Stimulated activated CD4-positive, alpha-beta T cell treated with anti-CD3 and anti-CD28 coated beads, Interleukin-15, amount 100 ng/mL, for 48 hours (primary cell): ENCODE data around the gene GPD2.

Source experiments
- DNase-seq, 2 donors: peaks; one replicate each; pipeline ENCODE4 v3.0.0-alpha.2; 2020; ENCODE audit warnings: low read depth in 2 of 2

GPD2 gene

GRCh38 chr2:156435718-156436496 lies at the start of gene GPD2:
TSS of gene GPD2 (plus strand) at chr2:156436379. CDS start at chr2:156476106, 39,727 bp downstream.
- DNase-seq, result peak; percentile 25 to 35

DNA sequence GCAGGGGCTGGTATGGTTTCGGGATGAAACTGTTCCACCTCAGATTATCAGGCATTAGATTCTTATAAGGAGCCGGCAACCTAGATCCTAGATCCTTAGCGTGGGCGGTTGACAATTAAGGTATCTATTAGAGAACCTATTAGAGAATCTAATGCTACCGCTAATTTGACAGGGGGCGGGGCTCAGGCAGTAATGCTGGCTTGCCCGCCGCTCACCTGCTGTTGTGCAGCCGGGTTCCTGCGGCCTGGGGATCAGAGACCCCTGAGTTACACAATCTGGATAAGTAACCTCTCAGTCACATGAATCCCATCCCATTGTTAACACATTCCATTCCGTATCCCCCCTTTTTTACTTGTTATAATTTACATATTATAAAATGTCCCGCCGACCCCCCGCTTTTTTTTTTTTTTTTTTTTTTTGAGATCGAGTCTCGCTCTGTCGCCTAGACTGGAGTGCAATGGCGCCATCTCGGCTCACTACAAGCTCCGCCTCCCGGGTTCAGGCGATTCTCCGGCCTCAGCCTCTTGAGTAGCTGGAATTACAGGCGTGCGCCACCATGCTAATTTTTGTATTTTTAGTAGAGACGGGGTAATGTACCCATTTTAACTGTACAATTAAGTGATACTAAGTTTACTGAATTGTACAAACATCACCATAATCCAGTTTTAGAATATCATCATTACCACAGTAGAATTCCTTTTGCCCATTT lies 42.0 kb upstream of the GPD2 start:
- no peak for DNase-seq

GRCh38 chr2:156396126-156396525 lies 40.1 kb upstream of the GPD2 start:
- DNase-seq, result no peak

DNA sequence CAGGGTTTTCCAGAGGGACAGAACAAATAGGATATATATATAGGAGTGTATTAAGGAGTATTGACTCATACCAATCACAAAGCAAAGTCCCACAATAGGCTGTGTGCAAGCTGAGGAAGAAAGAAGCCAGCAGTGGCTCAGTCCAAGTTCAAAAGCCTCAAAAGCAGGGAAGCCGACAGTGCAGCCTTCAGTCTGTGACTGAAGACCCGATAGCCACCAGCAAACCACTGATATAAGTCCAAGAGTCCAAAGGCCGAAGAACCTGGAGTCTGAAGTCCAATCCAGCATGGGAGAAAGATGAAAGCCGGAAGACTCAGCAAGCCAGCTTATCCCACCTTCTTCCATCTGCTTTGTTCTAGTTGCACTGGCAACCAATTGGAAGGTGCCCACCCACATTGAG lies 39.0 kb upstream of the GPD2 start:
- DNase-seq, result no peak

DNA sequence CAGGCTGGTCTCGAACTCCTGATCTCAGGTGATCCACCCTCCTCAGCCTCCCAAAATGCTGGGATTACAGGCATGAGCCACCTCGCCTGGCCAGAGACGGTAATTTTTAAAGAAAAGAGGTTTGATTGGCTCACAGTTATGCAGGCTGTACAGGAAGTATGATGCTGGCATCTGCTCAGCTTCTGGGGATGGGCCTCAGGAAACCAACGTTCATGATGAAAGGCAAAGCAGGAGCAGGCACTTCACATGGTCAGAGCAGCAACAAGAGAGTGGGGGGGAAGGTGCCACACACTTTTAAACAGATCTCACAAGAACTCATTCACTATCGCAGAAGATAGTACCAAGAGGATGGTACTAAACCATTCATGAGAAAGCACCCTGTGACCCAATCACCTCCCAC lies 38.0 kb upstream of the GPD2 start:
- DNase-seq, result no peak

DNA sequence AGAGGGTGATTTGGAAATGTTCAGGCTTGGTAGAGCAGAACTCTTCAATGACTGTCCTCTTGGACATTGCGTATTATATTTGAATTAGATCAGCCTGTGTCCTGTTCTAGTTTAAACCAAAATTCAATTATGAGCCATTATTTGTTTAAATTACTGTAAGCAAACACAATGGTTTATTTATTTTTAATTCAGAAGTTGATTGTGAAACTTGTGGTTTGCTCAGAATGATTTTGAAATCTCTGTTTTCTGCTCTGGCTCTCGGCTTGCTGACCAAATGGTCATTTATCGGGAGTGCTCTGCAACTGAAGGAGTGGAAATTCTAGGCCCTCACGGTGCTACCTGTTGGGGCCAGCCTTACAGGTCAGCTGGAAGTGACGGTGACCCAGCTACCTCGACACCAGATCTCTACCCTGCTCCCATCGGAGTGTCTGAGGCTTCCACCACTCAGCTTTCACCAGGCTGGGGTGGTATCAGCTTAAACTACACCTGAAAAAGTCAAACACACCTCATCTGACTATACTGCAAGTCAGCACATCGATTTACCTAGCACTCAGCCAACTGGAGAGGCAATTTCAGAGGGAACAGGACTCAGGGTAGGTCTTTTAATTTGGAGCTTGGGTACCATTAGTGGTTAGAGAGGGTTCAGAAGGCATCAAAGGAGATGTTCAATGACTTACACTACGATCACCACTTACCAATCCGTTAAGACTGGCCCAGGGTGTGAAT lies 36.8 kb upstream of the GPD2 start:
- DNase-seq, result no peak

DNA sequence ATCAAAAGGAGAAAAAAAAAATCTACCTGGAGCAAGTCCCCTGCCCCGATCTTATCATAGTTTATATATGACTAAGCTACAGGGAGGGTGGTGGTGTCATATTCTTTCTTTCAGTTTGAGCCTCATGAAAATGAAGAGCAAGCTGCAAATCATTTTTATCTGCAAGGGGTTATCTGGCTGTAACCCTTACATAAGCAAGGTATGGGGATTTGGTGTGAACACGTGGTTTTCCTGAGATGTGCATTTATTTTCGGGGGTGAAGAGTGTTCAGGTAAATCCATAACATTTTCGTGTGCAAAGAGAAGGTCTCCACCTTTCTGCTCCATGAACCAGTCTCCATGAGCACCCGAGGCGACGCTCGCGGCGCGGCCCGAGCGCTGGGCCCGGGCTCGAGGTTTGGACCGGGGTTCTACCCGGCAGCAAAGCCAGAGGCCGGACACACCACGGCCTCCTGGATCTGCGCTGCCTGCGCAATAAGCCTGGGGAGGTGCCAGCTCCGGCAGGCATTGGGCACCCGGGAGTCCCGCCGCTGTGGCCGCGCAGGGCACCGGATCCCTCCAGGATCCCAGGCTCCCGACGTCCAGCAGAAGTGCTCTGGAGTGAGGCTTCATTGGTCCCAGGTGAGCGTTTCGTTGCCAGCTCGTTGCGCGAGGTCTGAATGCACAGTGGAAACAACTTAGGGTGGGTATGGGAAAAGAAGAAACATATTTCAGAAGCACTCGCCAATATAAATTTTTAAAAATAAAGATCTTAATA lies 36.1 kb upstream of the GPD2 start:
- no peak for DNase-seq

DNA sequence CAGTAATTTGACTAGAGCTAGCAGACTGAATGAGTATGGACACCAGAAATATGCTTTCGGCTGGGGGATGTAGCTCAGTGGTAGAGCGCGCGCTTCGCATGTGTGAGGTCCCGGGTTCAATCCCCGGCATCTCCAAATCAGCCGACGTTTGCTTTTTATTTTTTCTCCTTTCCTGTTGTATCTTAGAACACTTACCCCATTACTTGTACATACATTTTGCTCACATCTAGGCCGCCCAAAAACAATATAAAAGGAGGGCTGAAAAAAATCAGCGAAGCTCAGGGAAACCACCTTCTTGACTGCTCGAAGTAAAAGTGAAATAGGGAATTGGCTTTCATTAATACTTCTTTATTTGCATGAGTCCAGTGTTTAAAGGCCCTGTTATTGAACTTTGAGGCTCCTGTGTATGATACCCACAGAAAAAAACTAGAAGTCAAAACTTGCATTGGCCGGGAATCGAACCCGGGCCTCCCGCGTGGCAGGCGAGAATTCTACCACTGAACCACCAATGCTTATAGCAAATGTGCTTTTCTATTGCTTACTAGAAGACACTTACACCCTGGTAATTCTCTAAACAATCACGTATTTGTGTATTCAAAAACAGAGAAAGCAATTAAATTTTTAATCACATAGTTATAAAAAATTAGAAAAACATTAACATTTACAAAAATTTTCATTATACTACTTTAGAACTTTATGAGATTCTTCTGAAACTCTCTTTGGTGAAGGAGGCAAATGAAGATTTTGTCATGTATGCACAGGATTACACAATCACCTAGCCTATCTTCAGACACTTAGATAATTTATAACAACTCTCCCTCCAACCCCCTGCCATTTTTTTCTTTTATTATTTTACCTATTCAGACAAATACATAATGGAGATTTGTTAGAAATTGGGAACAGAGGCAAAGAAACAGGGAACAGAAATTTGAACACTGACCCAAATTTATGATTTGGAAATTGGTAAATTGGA lies 35.2 kb upstream of the GPD2 start:
- DNase-seq, result peak; percentile 62 to 68

GRCh38 chr2:156401861-156402260 lies 34.3 kb upstream of the GPD2 start:
- no peak for DNase-seq

GRCh38 chr2:156405586-156405985 lies 30.6 kb upstream of the GPD2 start:
- no peak for DNase-seq

DNA sequence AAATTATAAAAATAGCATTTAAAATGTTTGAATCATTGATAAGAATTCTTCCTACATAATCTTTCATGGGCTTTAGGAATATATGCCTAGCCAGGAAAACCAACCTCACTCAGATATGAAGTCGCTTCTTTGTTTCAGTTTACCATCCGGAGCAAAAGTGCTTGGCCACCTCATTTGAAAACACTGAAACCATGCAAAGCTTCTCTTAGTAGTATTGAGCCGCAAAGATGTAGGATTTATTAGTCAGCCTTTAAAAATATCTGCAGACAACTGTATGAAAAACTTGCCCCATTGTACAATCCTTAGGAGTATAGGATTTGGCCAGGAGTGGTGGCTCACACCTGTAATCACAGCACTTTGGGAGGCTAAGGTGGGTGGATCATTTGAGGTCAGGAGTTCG lies 24.3 kb upstream of the GPD2 start:
- DNase-seq, result no peak

DNA sequence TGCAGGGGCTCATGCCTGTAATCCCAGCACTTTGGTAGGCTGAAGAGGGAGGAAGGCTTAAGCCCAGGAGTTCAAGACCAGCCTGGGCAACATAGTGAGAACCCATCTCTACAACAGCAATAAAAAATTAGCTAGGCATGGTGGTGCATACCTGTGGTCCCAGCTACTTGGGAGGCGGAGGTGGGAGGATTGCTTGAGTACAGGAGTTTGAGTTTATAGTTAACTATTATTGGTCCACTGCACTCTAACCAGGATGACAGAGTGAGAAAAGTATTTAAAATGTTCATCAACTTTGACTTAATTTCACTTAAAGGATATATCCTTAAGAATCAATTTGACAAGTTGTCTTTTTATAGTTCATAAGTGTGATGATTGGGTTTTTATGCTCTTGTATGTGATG lies 14.3 kb upstream of the GPD2 start:
- DNase-seq, result no peak

DNA sequence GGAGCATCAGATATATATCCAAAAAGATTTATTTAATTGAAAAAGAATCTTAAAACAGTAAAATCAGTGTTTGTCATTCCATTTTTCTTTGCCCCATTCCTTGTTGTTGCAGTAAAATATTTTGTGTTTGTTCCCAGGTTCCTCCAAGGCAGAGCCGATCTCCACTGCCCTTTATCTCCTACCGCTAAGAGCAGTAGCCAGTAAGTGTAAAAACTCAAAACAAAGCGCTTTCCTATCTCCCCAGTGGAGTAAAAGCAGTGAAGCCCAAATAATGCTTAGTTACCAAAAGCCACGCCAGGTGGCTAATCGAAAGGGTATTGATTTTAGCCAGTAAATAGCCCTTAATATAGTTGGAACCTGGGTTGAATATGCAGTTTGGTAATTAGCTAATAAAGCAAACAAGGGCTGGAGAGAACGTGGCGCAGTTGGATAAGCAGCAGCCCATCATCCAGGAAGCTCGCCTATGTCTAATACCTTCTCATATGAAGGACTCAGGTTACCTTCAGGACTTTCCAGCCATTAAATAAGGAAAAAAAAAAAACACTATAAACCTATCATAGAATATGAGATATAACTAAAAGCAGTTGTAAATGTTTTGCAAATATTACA lies 12.4 kb upstream of the GPD2 start:
- DNase-seq, result no peak

DNA sequence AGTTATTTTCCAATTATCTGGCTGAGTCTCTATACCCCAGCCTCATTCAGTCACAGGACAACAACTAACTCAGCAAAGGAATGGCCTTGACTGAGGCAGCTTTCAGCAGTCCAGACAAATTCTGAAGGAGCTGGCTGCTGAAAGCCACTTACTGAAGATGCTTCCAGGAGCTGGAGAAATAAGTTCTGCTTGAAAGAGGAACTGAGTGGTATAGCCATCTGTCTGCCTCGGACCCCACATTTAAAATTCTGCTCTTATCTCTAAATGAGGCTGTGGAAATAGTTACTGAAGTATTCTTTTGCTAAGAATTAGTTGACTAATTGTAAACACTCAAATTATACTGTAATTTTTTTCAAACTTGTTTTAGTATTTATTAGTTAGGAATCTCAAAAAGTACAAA lies 9.1 kb upstream of the GPD2 start:
- no peak for DNase-seq

- DNase-seq, result no peak
Measured at GRCh38 chr2:156429211-156429610, 7.0 kb upstream of the GPD2 start.

GRCh38 chr2:156430236-156430979 lies 5.8 kb upstream of the GPD2 start:
- DNase-seq, result no peak

DNA sequence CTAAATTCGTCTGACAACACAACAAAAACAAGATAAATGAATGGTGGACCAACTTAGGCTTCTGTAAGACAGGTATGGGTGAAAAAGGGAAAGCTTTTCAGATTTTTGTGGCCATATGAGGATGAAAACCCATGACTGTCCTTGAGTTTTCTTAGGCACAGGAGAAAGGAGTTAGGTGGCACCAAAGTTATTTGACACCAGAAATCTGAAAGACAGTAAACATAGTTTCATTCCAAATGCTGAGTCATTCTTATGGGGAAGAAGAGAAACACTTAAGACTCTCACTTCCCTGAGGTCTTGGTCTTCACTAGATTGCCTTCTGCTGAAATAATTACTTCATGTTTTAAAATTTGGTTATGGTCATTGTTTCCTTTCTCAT lies 5.2 kb upstream of the GPD2 start:
- DNase-seq, result no peak

- DNase-seq, result no peak
Measured at GRCh38 chr2:156434461-156435291, 1.5 kb upstream of the GPD2 start.

DNA sequence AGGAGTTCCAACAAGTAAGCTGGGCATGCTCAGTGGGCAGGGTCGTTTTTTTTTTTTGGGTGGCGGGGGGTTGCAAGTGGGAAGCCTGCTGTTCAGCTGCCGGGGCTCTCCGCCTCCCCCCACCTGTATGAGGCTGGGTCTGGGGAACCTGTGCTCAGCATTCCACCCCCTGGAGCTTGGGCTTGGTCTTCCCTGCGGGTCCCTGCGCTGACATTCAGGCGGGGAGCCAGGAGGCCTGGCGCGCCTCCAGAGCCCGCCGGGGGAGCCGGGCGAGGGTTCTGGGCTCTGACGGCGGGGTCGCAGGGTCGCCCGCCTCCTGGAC lies 822 bp upstream of the GPD2 start:
- DNase-seq, result no peak
